GM23338 (cell line): Measurements from ENCODE around the gene SCAF8. TPM values are rescaled to one million over a fixed set of nuclear protein-coding genes. Genes with fewer than 3 reads are reported as not detected.

Experiments used
- ATAC-seq: fragments of 200-7000 bp; cut with Tn5 transposase; 3 replicates; pipeline ENCODE4 v1.9.1; 2020
- DNase-seq: peaks from one replicate; pipeline ENCODE4 v3.0.0-alpha.2; 2015; ENCODE audit warnings: low spot score
- H2AFZ ChIP-seq: fragments of 200-600 bp; sonication (generic); 2 replicates; pipeline ENCODE4 v1.8.0; 2016; ENCODE audit warnings: antibody characterized with exemption, mild to moderate bottlenecking, moderate library complexity
- H3F3A ChIP-seq: fragments of 200-600 bp; sonication (generic); replicated peaks from 2 replicates; pipeline ENCODE4 v1.8.0; 2017; ENCODE audit warnings: antibody characterized with exemption, mixed run types, low read depth
- H3K27ac ChIP-seq: fragments of 200-600 bp; sonication (generic); 2 replicates; pipeline ENCODE4 v1.6.1; 2016; ENCODE audit warnings: low read depth
- H3K27me3 ChIP-seq: fragments of 200-600 bp; sonication (generic); 2 replicates; pipeline ENCODE4 v1.8.0; 2016; ENCODE audit warnings: mild to moderate bottlenecking, mixed run types, moderate library complexity; ENCODE audit not compliant: insufficient read depth
- H3K36me3 ChIP-seq: fragments of 200-600 bp; sonication (generic); 2 replicates; pipeline ENCODE4 v1.8.0; 2016; ENCODE audit warnings: mild to moderate bottlenecking; ENCODE audit not compliant: insufficient read depth
- H3K4me1 ChIP-seq: fragments of 200-600 bp; sonication (generic); 2 replicates; pipeline ENCODE4 v1.8.0; 2016; ENCODE audit warnings: mild to moderate bottlenecking, moderate library complexity; ENCODE audit not compliant: insufficient read depth
- H3K4me2 ChIP-seq: fragments of 200-600 bp; sonication (generic); 2 replicates; pipeline ENCODE4 v1.7.1; 2017; ENCODE audit warnings: mixed run types
- H3K4me3 ChIP-seq: fragments of 200-600 bp; sonication (generic); 2 replicates; pipeline ENCODE4 v1.6.1; 2016; ENCODE audit warnings: mixed run types
- H3K79me2 ChIP-seq: fragments of 200-600 bp; sonication (generic); replicated peaks from 2 replicates; pipeline ENCODE4 v1.8.0; 2017; ENCODE audit warnings: mild to moderate bottlenecking; ENCODE audit not compliant: insufficient read depth
- H3K9me2 ChIP-seq: fragments of 200-600 bp; sonication (generic); 2 replicates; pipeline ENCODE4 v1.8.0; 2017; ENCODE audit not compliant: insufficient read depth
- H4K20me1 ChIP-seq: fragments of 200-600 bp; sonication (generic); replicated peaks from 2 replicates; pipeline ENCODE4 v1.8.0; 2017; ENCODE audit warnings: mild to moderate bottlenecking; ENCODE audit not compliant: insufficient read depth
- H3K27ac Mint-ChIP-seq: 2 replicates; pipeline ENCODE4 v1.8.0; 2020; ENCODE audit warnings: inconsistent platforms, mild to moderate bottlenecking, moderate library complexity, mixed read lengths
- H3K27me3 Mint-ChIP-seq: 3 replicates; pipeline ENCODE4 v1.8.0; 2022; ENCODE audit warnings: low read depth, mild to moderate bottlenecking, moderate library complexity, mixed read lengths, inconsistent platforms; ENCODE audit not compliant: insufficient read depth, poor library complexity
- H3K36me3 Mint-ChIP-seq: 3 replicates; pipeline ENCODE4 v1.8.0; 2021; ENCODE audit warnings: low read depth, mild to moderate bottlenecking, inconsistent platforms, moderate library complexity, mixed read lengths
- H3K4me1 Mint-ChIP-seq: 3 replicates; pipeline ENCODE4 v1.8.0; 2020; ENCODE audit warnings: mild to moderate bottlenecking, inconsistent platforms, mixed read lengths
- H3K4me3 Mint-ChIP-seq: 3 replicates; pipeline ENCODE4 v1.8.0; 2021; ENCODE audit warnings: moderate library complexity, mild to moderate bottlenecking, inconsistent platforms, mixed read lengths
- H3K9me3 Mint-ChIP-seq: 3 replicates; pipeline ENCODE4 v1.8.0; 2020; ENCODE audit warnings: moderate library complexity, mild to moderate bottlenecking, inconsistent platforms, mixed read lengths
- CREB1 ChIP-seq: fragments of 250-450 bp; sonication (Bioruptor Pico); IDR thresholded peaks from 2 replicates; pipeline ENCODE4 v1.5.0; 2020; ENCODE audit warnings: low read depth, mild to moderate bottlenecking, moderate library complexity
- CTCF ChIP-seq, 2 experiments: fragments of 200-600 bp in 1 of 2; sonication (generic) in 1 of 2; conservative IDR thresholded peaks; 2 replicates each; pipeline versions ENCODE4 v1.5.1 to v1.6.1; 2016 to 2017; ENCODE audit warnings: antibody characterized with exemption in 2 of 2, low read depth in 2 of 2, mild to moderate bottlenecking in 2 of 2, moderate library complexity in 1 of 2
- ETS1 ChIP-seq: IDR thresholded peaks from 2 replicates; pipeline ENCODE4 v1.6.1; 2016; ENCODE audit warnings: antibody characterized with exemption
- EZH2 ChIP-seq: fragments of 200-600 bp; sonication (generic); IDR thresholded peaks from one replicate; pipeline ENCODE4 v1.8.0; 2017; ENCODE audit warnings: antibody characterized with exemption, mild to moderate bottlenecking, low read depth; ENCODE audit not compliant: unreplicated experiment
- EZH2phosphoT487 ChIP-seq: fragments of 200-600 bp; sonication (generic); IDR thresholded peaks from one replicate; pipeline ENCODE4 v1.8.1; 2018; ENCODE audit warnings: antibody characterized with exemption; ENCODE audit not compliant: unreplicated experiment
- POLR2AphosphoS5 ChIP-seq: IDR thresholded peaks from 2 replicates; pipeline ENCODE4 v1.6.1; 2016; ENCODE audit warnings: antibody characterized with exemption, low read depth
- REST ChIP-seq: IDR thresholded peaks from one replicate; pipeline ENCODE4 v1.6.1; 2018; ENCODE audit warnings: antibody characterized with exemption; ENCODE audit not compliant: unreplicated experiment
- STAT1 ChIP-seq: IDR thresholded peaks from one replicate; pipeline ENCODE4 v1.6.1; 2016; ENCODE audit warnings: antibody characterized with exemption; ENCODE audit not compliant: unreplicated experiment
- ZNF331 ChIP-seq: fragments of 250-450 bp; sonication (Bioruptor Pico); IDR thresholded peaks from 2 replicates; pipeline ENCODE4 v1.5.0; 2020; ENCODE audit warnings: low read depth, mild to moderate bottlenecking, moderate library complexity
- ZNF462 ChIP-seq: fragments of 250-450 bp; sonication (Bioruptor Pico); IDR thresholded peaks from 2 replicates; pipeline ENCODE4 v1.5.0; 2020; ENCODE audit warnings: mild to moderate bottlenecking, moderate library complexity
- polyA plus RNA-seq: library from polyadenylated mRNA; unstranded; fragments of >200 nt; fragmentation: Nextera tagmentation; extraction: Ambion mirVana; gene quantifications from 2 replicates; pipeline ENCODE4 v1.2.1, GENCODE V29; 2016
- total RNA-seq: library from RNA; depleted of rRNA; stranded (reverse); fragments of >200 nt; shearing (Covaris generic); gene quantifications from 2 replicates; pipeline ENCODE4 v1.2.3, GENCODE V29; 2014

Gene SCAF8
- total and polyA plus RNA-seq, 2 experiments from 2014 or later, result 13.8 to 37.9 TPM

DNA sequence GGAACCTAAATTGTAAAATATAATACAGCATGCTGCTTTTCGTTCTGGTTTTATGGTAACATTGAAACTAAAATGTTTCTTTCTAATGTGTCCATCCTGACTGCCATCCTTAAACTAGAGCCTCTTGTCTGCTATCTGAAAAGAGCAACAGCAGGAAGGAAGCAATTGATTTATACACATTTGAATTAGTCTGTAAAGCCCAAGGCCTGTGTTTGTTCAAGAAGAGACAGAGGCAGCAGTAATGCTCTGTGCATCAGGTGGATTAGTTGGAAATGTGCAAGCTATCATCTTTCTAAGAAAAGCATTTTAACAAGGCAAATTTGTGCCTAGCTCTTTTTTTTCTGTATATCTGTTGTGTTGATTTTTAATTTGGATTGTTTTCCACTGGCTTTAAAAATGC is 128.6 kb downstream of the SCAF8 start (continued):
- no peak for TF ChIP-seq ZNF462 (CRISPR knock-in tag)

DNA sequence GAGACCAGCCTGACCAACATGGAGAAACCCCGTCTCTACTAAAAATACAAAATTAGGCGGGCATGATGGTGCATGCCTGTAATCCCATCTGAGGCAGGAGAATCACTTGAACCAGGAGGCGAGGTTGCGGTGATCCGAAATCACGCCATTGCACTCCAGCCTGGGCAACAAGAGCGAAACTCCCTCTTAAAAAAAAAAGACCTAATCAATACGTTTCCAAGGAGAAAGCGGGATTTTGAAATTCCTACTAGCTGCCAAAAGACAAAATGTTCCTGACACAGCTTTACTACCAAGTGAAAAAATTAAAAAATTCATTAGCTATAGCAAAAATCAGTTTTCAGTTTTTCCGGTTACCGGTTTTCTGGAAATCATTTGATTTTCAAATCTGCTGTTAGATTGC is 129.3 kb downstream of the SCAF8 start:
- H3F3A ChIP-seq, result no peaks in the 10 kb centered on the region
- no peaks in the 10 kb centered on the region for H3K9me2 ChIP-seq
- H3K4me1 Mint-ChIP-seq, result peaks cover 12% of the 10 kb centered on the region
- no peak overlapping the region for H3K4me2 ChIP-seq
- ATAC-seq, result no peak
- no peaks in the 10 kb centered on the region for H3K9me3 Mint-ChIP-seq
- no peak overlapping the region for H3K4me3 Mint-ChIP-seq
- H3K36me3 Mint-ChIP-seq, result no peaks in the 10 kb centered on the region
- H3K27ac Mint-ChIP-seq, result no peak overlapping the region
- H3K27me3 ChIP-seq, result no peaks in the 10 kb centered on the region
- H3K79me2 ChIP-seq, result peaks cover 13% of the 10 kb centered on the region; the same call in 1 of the 2 replicates
- peaks cover 4% of the 10 kb centered on the region; the same call in 1 of the 2 replicates for H4K20me1 ChIP-seq
- H2AFZ ChIP-seq, result no peak overlapping the region
- H3K4me1 ChIP-seq, result peaks cover 10% of the 10 kb centered on the region
- no peak for DNase-seq
- H3K36me3 ChIP-seq, result no peaks in the 10 kb centered on the region
- no peaks in the 10 kb centered on the region for H3K27me3 Mint-ChIP-seq
- H3K27ac ChIP-seq, result no peak overlapping the region
- no peak overlapping the region for H3K4me3 ChIP-seq
- no peak for TF ChIP-seq EZH2phosphoT487
- TF ChIP-seq STAT1, result no peak
- TF ChIP-seq ETS1, result no peak
- no peak for TF ChIP-seq CREB1 (CRISPR knock-in tag)
- TF ChIP-seq REST, result no peak
- TF ChIP-seq CTCF (conservative IDR thresholded peaks at IDR 0.05; ENCODE audit: low read depth in 2 of 2), result no peak
- no peak for TF ChIP-seq ZNF331 (CRISPR knock-in tag)
- no peak for TF ChIP-seq EZH2
- TF ChIP-seq POLR2AphosphoS5, result no peak
